Stomach (tissue), 9 donors: ENCODE measurements around the gene TIGAR. TPM values are rescaled to one million over a fixed set of nuclear protein-coding genes. Genes with fewer than 3 reads are reported as not detected.

Source experiments
- DNase-seq, 2 donors: peaks; one replicate each; pipeline versions ENCODE4 v3.0.0 to v3.0.0-alpha.2; 2013 to 2019
- H3K27ac ChIP-seq, 5 donors: fragments of 200-600 bp in 4 of 5; sonication (generic) in 4 of 5; one replicate each; pipeline ENCODE4 v1.5.1; 2013 to 2019; ENCODE audit warnings: mild to moderate bottlenecking in 1 of 5, moderate library complexity in 1 of 5
- H3K27me3 ChIP-seq, 3 donors: fragments of 200-600 bp; sonication (generic); one replicate each; pipeline ENCODE4 v1.5.1; 2017 to 2019; ENCODE audit warnings: mixed run types in 1 of 3
- H3K36me3 ChIP-seq, 4 donors: fragments of 200-600 bp; sonication (generic); 1 replicate in 3 of 4; 2 replicates in 1 of 4; pipeline ENCODE4 v1.5.1; 2016 to 2019
- H3K4me1 ChIP-seq, 4 donors: fragments of 200-600 bp; sonication (generic); one replicate each; pipeline ENCODE4 v1.5.1; 2016 to 2019
- H3K4me3 ChIP-seq, 4 donors: fragments of 200-600 bp; sonication (generic) in 3 of 4; one replicate each; pipeline ENCODE4 v1.5.1; 2016 to 2019; ENCODE audit warnings: mild to moderate bottlenecking in 1 of 4
- H3K9me3 ChIP-seq, 4 donors: fragments of 200-600 bp; sonication (generic); one replicate each; pipeline ENCODE4 v1.5.1; 2016 to 2019
- EP300 ChIP-seq: sonication (generic); formaldehyde crosslinking; IDR thresholded peaks from one replicate; pipeline ENCODE4 v1.6.1; 2017; ENCODE audit warnings: antibody characterized with exemption
- POLR2A ChIP-seq, 4 donors: fragments of 450-650 bp; IDR thresholded peaks; one replicate each; pipeline ENCODE4 v1.6.1; 2016; ENCODE audit warnings: antibody characterized with exemption in 4 of 4, control low read depth in 2 of 4, mild to moderate bottlenecking in 1 of 4, moderate library complexity in 1 of 4
- POLR2AphosphoS5 ChIP-seq, 3 donors: sonication (generic); formaldehyde crosslinking; IDR thresholded peaks; one replicate each; pipeline ENCODE4 v1.6.1; 2016; ENCODE audit warnings: antibody characterized with exemption in 3 of 3
- WGBS, 5 donors: extraction: QIAGEN DNeasy Blood & Tissue Kit in 3 of 5; methylation state at CpG; one replicate each; pipeline versions ENCODE4 v1.1.5 to v1.1.7; 2013 to 2018; 5-methylcytosine and 5-hydroxymethylcytosine counted together
- intact Hi-C: fragments of 100-400 bp; cut with DNase I; formaldehyde crosslinking; loops from one replicate; pipeline ENCODE4 v1.15.1; 2023; ENCODE audit warnings: low total_unique reads
- polyA plus RNA-seq, 3 donors: library from polyadenylated mRNA; stranded (reverse); fragments of 200-250 nt; gene quantifications; one replicate each; pipeline ENCODE4 v1.2.3, GENCODE V29; 2013
- total RNA-seq, 5 donors: library from RNA; depleted of rRNA; stranded (reverse); fragments of >200 nt; gene quantifications; one replicate each; pipeline versions ENCODE4 v1.1.0 to v1.2.3, GENCODE V29; 2014 to 2016
- TF ChIP-seq, protein P1 (sequence below), 7 experiments: fragments of 450-650 bp in 4 of 7; fragments of 200-600 bp in 3 of 7; sonication (generic) in 3 of 7; IDR thresholded peaks; one replicate each; pipeline ENCODE4 v1.5.1; 2016 to 2019; ENCODE audit warnings: antibody characterized with exemption in 7 of 7, control low read depth in 2 of 7, mild to moderate bottlenecking in 1 of 7
- donor health status: healthy with polysubstance abuse.
- donor health status: Bipolar disorder and iron deficiency.
- donor health status: healthy.

Gene TIGAR
- total and polyA plus RNA-seq, 8 donors, result 0.45 to 149 (median 5.5) TPM; not detected in 1

DNA sequence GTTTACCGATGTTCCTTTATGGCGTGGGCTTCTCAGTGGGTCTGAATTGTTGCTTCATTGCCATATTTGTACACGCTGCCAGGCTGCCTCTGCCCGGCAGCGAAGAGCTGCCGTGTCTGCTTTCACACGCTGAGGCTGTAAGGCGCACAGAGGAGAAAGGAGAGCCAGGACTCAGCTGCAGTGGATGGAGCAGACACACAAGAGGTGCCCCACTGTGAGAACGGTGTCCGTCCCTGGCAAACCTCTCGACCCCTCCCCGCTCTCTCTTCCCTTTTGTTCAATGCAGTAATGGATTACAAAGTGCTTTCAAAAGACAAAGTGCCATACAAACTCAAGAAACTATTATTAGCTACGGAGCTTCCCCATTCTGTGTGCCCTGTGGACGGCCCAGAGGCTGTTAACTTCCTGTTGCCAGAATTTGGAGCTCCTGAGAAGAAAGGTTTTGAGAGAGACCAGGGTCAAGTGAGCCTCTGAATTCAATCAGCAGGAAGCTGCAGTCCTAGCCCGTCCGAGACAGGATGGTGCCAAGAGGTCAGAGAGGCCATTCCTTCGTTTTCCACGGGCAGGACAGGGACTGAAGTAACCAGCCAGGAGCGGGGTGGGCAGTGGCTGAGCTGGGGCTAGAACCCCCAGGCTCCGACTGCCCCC is 31.7 kb upstream of the TIGAR start:
- H3K4me1 ChIP-seq, result peaks cover 11 to 82% (median 46%) of the 10 kb centered on the region in 4 donors
- H3K36me3 ChIP-seq, result peaks cover 4 to 66% (median 55%) of the 10 kb centered on the region in 4 donors
- peak overlapping the region in 4 of 5 donors; percentile 34 to 82 (median 68) for H3K27ac ChIP-seq
- peak overlapping the region in 1 of 4 donors; percentile 15 for H3K4me3 ChIP-seq
- TF ChIP-seq, protein P1, sequence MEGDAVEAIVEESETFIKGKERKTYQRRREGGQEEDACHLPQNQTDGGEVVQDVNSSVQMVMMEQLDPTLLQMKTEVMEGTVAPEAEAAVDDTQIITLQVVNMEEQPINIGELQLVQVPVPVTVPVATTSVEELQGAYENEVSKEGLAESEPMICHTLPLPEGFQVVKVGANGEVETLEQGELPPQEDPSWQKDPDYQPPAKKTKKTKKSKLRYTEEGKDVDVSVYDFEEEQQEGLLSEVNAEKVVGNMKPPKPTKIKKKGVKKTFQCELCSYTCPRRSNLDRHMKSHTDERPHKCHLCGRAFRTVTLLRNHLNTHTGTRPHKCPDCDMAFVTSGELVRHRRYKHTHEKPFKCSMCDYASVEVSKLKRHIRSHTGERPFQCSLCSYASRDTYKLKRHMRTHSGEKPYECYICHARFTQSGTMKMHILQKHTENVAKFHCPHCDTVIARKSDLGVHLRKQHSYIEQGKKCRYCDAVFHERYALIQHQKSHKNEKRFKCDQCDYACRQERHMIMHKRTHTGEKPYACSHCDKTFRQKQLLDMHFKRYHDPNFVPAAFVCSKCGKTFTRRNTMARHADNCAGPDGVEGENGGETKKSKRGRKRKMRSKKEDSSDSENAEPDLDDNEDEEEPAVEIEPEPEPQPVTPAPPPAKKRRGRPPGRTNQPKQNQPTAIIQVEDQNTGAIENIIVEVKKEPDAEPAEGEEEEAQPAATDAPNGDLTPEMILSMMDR (IDR thresholded peaks at IDR 0.05), result no peak
- no peak for TF ChIP-seq POLR2AphosphoS5 (IDR thresholded peaks at IDR 0.05)
- TF ChIP-seq POLR2A (IDR thresholded peaks at IDR 0.05), result no peak
- TF ChIP-seq EP300, result no peak
- intact Hi-C loops, result no loop called here
- no peaks in the 10 kb centered on the region for H3K9me3 ChIP-seq
- no peaks in the 10 kb centered on the region for H3K27me3 ChIP-seq
- DNase-seq, result peak in 1 of 2 donors; percentile 37
- WGBS, 5 donors, result 55 to 74% (median 59%) methylated on average over 20 of the region's 20 CpGs

- TF ChIP-seq, protein P1 (IDR thresholded peaks at IDR 0.05), result no peak
- no peak for TF ChIP-seq POLR2A (IDR thresholded peaks at IDR 0.05)
- TF ChIP-seq EP300, result no peak
- no peak for TF ChIP-seq POLR2AphosphoS5 (IDR thresholded peaks at IDR 0.05)
- peaks cover 11 to 87% (median 45%) of the 10 kb centered on the region in 4 donors for H3K4me1 ChIP-seq
- peak in 1 of 2 donors; percentile 2 for DNase-seq
- no peaks in the 10 kb centered on the region for H3K9me3 ChIP-seq
- WGBS, 5 donors, result 76 to 86% (median 81%) methylated on average over 28 of the region's 28 CpGs
- intact Hi-C loops, result no loop called here
- H3K27ac ChIP-seq, result peak overlapping the region in 4 of 5 donors; percentile 34 to 82 (median 68)
- no peaks in the 10 kb centered on the region for H3K27me3 ChIP-seq
- H3K36me3 ChIP-seq, result peaks cover under 1 to 57% (median 49%) of the 10 kb centered on the region in 4 donors
- no peak overlapping the region for H3K4me3 ChIP-seq
Observed at GRCh38 chr12:4289998-4290790, 30.8 kb upstream of the TIGAR start.

- Histone ChIP-seq H3K27ac (peak overlapping the region in 3 of 5 donors; percentile 14 to 66 (median 65)), H3K36me3 (peaks cover 0 to 45% (median 40%) of the 10 kb centered on the region in 4 donors), H3K27me3 (no peaks in the 10 kb centered on the region), H3K4me1 (peaks cover 4 to 66% (median 36%) of the 10 kb centered on the region in 4 donors), H3K4me3 (no peak overlapping the region), H3K9me3 (no peaks in the 10 kb centered on the region)
- peak in 1 of 2 donors; percentile 36 for DNase-seq
- intact Hi-C loops, result no loop called here
- WGBS, 5 donors, result 68 to 77% (median 71%) methylated on average over 16 of the region's 16 CpGs
- TF ChIP-seq, protein P1 (IDR thresholded peaks at IDR 0.05), result no peak
- no peak for TF ChIP-seq EP300
- TF ChIP-seq POLR2AphosphoS5 (IDR thresholded peaks at IDR 0.05), result no peak
- no peak for TF ChIP-seq POLR2A (IDR thresholded peaks at IDR 0.05)
Observed at GRCh38 chr12:4292341-4293073, 28.5 kb upstream of the TIGAR start.
